Lower leg skin (tissue), 4 donors: ENCODE data around the gene RUNX2. TPM values are rescaled to one million over a fixed set of nuclear protein-coding genes. Genes with fewer than 3 reads are reported as not detected.

Experiments used
- DNase-seq, 2 donors: peaks; one replicate each; pipeline ENCODE4 v3.0.0-alpha.2; 2019; ENCODE audit warnings: low spot score in 2 of 2
- H3K4me3 ChIP-seq: fragments of 200-600 bp; sonication (generic); 2 replicates; pipeline ENCODE4 v1.5.1; 2017; ENCODE audit warnings: mild to moderate bottlenecking, low read depth; ENCODE audit not compliant: poor library complexity, severe bottlenecking
- POLR2A ChIP-seq, 2 donors: fragments of 450-650 bp; IDR thresholded peaks; one replicate each; pipeline ENCODE4 v1.6.1; 2016 to 2017; ENCODE audit warnings: antibody characterized with exemption in 2 of 2, mild to moderate bottlenecking in 1 of 2, moderate library complexity in 1 of 2
- WGBS, 2 donors: methylation state at CpG; one replicate each; pipeline ENCODE4 v1.1.5; 2018; 5-methylcytosine and 5-hydroxymethylcytosine counted together
- intact Hi-C: fragments of 100-400 bp; cut with DNase I; formaldehyde crosslinking; loops from one replicate; pipeline ENCODE4 v1.15.0; 2023; ENCODE audit warnings: low total_unique reads
- total RNA-seq, 4 donors: library from RNA; depleted of rRNA; stranded (reverse); fragments of >200 nt; gene quantifications; one replicate each; pipeline ENCODE4 v1.1.0, GENCODE V29; 2016
- TF ChIP-seq, protein P1 (sequence below), 3 donors: fragments of 450-650 bp; IDR thresholded peaks; one replicate each; pipeline ENCODE4 v1.5.1; 2016; ENCODE audit warnings: antibody characterized with exemption in 3 of 3, mild to moderate bottlenecking in 3 of 3, moderate library complexity in 2 of 3

The RUNX2 gene
- total RNA-seq, 4 donors from 2014 or later: 1.8 to 4.8 (median 3.1) TPM

DNA sequence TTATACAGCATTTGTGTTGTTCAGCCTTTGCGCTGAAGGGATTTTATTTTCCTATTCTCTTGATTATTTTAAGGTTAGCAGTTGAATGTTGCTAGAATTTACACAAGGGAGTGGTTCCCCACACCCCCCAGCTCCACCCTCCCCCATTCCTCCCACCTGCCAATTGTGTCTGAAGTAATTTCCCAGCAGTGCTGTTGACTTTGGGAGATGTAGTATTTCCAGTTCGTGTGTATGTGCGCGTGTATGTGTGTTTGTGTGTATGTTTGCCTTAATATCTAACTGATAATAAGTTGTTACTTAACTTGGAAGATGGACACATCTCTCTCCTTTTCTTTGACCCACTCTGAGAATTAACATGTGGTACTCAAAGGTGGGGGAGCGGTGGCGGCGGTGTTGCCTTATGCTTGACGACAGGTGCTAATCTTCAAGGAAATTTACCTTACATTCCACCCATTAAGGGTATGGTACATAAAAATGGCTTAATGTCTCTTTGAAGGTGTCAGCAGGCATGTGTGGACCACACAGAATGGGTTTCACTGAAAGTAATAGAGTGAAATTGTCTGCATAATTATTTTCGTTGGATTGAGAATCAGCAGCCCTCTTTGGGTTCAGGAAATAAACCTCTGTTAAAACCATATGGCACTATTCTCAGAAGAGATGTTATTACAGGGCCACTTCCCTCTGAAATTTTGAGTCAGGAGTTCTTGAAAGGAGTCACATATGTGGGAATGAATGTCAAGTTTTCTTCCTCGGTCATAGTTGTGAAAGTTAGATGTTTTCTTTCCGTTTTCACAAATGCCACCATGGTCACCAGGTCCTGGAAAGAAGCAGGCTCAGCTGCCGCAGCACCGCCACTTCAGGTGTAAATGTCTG is 145.2 kb downstream of the RUNX2 start:
- no peak overlapping the region for H3K4me3 ChIP-seq
- DNase-seq: no peak
- intact Hi-C loops: no loop called here
- TF ChIP-seq POLR2A (IDR thresholded peaks at IDR 0.05): no peak
- TF ChIP-seq, protein P1, sequence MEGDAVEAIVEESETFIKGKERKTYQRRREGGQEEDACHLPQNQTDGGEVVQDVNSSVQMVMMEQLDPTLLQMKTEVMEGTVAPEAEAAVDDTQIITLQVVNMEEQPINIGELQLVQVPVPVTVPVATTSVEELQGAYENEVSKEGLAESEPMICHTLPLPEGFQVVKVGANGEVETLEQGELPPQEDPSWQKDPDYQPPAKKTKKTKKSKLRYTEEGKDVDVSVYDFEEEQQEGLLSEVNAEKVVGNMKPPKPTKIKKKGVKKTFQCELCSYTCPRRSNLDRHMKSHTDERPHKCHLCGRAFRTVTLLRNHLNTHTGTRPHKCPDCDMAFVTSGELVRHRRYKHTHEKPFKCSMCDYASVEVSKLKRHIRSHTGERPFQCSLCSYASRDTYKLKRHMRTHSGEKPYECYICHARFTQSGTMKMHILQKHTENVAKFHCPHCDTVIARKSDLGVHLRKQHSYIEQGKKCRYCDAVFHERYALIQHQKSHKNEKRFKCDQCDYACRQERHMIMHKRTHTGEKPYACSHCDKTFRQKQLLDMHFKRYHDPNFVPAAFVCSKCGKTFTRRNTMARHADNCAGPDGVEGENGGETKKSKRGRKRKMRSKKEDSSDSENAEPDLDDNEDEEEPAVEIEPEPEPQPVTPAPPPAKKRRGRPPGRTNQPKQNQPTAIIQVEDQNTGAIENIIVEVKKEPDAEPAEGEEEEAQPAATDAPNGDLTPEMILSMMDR (IDR thresholded peaks at IDR 0.05): no peak
- 86 to 87% methylated on average over 13 of the region's 13 CpGs for WGBS, 2 donors

DNA sequence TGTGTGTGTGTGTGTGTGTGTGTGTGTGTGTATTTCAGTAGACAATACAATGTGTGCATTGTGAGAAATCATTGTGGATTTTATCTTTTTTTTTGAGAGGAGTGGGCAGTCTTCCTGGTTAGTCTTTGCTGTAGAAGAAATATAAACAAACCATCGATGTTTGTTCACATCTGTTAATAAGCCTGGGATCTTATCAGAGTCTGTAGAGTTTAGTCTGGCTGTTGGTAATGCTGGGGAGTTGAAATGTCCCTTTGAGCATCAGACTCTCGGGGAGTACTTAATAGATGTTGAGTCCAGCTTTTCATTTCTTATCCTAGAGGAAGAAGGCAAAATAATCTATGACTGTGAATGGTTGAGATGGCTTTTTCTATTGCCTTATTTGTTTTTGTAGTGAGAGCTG is 146.2 kb downstream of the RUNX2 start:
- no peak for DNase-seq
- TF ChIP-seq, protein P1 (IDR thresholded peaks at IDR 0.05): no peak
- TF ChIP-seq POLR2A (IDR thresholded peaks at IDR 0.05): no peak
- intact Hi-C loops: no loop called here
- 79 to 86% methylated on average over 2 of the region's 2 CpGs for WGBS, 2 donors
- no peak overlapping the region for H3K4me3 ChIP-seq

DNA sequence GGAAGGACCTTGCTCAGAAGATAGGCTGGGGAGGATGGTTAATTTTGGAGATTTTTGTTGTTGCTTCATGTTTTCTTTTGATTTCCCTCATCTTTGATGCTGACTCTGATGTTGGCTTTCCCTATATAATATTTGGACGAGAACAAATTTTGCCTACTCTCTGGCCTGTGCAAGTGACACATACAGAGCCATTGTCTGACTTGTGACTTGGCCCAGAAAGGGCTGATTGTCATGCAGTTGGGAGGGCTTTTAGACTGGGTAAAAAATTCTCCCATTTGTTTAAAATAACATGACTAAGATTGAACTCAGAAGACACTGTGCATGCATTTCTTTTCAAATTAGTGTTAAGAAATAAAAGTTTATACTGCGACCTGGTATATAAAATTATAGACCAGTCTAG is 148.2 kb downstream of the RUNX2 start:
- H3K4me3 ChIP-seq: no peak overlapping the region
- 87 to 95% methylated on average over 2 of the region's 2 CpGs for WGBS, 2 donors
- DNase-seq: no peak
- intact Hi-C loops: no loop called here
- TF ChIP-seq, protein P1 (IDR thresholded peaks at IDR 0.05): no peak
- no peak for TF ChIP-seq POLR2A (IDR thresholded peaks at IDR 0.05)

DNA sequence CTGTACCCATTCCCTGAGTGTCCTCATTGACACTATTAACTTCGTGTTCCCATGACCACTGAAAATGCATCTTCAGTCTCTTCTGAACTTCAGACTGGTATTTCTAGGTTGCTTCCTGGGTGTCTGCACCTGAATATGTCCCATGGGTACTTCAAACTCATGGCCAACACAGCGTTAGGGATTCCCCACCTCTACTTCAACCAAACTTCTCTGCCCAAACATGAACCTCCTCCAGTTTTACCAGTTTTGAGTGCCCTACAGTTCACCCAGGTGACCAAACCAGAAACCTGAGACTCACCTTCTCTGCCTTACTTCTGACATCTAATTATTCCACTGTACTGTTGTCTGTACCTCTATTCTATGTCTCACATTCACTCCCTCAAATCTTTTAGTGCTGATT is 149.1 kb downstream of the RUNX2 start:
- WGBS, 2 donors: 75% methylated on average over 2 of the region's 2 CpGs
- TF ChIP-seq, protein P1 (IDR thresholded peaks at IDR 0.05): no peak
- no peak for TF ChIP-seq POLR2A (IDR thresholded peaks at IDR 0.05)
- intact Hi-C loops: no loop called here
- H3K4me3 ChIP-seq: no peak overlapping the region
- DNase-seq: no peak

DNA sequence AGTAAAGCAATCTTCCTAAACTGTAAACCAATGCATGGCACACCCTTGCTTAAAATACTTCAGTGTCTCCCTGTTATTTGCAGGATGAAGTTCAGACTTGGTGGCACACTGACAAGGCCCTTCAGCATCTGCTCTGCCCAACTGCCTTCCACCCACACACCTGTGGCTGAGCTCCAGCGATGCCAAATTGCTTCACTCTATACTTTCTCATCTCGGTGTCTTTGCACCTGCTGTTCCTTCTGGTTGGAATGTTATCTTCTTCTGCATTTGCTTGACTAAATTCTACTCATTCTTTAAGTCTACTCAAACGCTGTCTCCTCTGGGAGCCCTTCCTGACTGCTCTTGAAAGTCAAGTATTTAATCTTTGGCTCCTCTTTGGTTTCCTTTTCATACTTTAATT is 149.7 kb downstream of the RUNX2 start:
- WGBS, 2 donors: 43 to 47% methylated on average over 3 of the region's 3 CpGs
- no peak for DNase-seq
- TF ChIP-seq, protein P1 (IDR thresholded peaks at IDR 0.05): no peak
- TF ChIP-seq POLR2A (IDR thresholded peaks at IDR 0.05): no peak
- no peak overlapping the region for H3K4me3 ChIP-seq
- intact Hi-C loops: no loop called here
